ENCODE measurements around the gene YIF1B.

Gene YIF1B

DNA sequence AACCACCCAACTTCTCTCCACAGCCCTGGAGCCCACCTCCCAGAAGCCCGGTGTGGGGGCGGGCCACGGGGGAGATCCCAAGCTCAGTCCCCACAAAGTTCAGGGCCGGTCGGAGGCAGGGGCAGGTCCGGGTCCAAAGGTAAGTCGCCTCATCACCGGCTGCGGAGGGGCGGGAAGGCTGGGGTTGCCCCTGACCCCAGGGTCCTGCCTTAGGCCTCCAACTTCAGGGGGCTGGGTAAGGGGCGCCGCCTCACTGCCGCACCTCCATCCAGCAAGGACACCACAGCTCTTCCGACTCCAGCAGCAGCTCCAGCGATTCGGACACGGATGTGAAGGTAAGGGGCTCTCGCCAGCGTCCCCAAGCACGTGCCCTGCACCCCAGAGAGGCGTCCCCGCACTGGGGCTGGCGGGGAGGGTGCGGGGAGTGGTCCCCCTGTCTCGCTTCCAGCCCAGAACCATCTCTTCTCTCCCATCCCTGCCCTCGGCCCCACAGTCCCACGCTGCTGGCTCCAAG lies 11.3 kb downstream of the YIF1B start:
- no peak for DNase-seq (ENCODE audit: low read depth in 2 of 2)

DNA sequence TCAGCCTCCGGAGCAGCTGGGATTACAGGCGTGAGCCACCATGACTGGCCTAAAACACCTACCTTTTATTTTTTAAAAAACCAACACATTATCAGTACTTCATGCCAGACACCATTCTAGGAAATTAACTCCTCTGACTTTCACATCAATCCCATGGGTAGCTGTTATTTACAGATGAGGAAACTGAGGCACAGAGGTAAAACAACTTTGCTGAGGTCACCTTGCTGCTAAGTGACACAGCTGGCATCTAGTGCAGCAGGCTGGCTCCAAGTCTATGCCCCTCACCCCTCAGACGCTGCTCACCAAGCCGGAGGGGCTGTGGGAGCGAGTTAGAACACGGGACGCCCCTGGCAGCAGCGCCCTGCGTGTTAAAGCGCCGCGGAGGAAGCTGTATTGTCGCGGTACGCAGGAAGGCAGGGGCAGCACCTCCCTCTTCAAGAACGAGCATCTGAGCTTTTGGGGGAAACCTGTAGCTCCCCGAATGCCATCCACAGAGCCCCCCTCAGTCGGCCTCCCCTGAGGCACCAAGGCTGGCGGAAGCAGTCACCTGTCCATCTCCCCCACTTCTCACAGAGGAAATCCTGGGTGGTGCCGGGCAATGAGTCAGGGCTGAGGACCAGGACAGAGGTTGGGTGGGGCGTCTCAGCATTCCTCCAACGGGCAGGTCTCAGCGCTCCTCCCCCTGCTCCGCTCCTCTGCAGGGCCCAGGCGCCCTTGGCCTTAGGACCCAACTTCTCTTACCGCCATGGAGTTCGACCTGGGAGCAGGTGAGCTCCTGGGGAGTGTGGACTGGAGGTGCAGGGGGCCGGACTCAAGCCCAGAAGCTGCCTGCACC lies 12.0 kb downstream of the YIF1B start, which contains the start of gene C19orf33:
Gene C19orf33, plus strand, starts transcription at position 735 of the 835 bp plus-strand sequence. Its CDS starts 11 bp downstream, at position 746.
- DNase-seq (ENCODE audit: low read depth in 2 of 2), result no peak

DNA sequence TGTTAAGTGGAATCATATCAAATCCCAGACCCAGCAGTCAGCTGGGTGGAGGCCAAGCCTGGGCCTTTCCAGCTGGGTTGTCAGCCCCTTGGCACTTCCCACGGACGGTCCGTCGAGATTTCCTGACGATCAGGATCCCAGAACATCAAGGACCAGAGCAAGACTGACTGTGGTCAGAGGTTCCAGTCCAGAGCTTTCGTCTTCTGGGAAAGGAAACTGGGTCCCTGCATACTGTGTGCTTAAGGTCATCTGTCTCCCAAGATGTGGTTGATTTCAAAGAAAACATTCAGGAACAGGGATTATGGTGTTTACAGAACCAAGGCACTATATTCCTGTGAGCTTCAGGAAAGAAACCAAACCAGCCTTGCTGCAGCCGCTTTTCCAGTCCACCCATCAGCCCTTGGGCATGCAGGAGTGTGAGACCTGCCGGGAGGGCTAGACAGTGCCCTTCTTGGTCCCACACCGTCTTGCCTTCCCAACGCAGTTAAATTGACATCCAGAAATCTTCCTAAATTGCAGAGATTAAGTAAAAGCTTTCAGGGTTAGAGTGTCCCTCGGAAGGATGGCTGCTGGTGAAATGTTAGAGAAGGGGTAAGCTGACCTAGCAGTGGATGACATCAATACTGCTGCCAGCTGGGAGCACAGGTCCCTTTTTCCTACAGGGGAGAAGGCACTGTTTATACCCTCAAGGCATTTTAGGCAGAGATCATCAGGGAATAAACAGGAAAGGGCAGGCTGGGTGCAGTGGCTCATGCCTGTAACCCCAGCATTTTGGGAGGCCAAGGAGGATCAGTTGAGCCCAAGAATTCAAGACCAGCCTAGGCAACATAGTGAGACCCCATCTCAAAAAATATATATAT lies 16.7 kb downstream of the YIF1B start:
- DNase-seq (ENCODE audit: low read depth in 2 of 2), result no peak

DNA sequence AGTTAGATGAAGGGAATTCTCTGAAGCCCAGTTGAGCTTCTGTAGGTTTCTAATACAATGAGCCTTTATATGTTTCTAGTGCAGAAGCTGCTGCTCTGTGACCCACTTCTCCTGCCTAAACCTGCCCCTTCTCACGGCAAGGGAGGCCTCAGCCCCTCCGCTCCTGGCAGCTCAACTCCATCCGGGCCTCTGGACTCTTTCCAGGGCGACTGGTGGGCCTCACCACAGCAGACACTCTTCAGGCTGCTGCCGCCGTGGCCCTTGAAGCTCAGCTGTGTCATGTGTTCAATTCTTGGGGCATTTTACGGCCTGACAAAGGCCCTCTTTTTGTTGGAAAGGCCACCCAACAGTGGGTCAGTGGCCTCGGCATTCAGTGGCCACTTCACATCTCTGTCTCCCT lies 21.7 kb downstream of the YIF1B start:
- no peak for DNase-seq (ENCODE audit: low read depth in 2 of 2)

DNA sequence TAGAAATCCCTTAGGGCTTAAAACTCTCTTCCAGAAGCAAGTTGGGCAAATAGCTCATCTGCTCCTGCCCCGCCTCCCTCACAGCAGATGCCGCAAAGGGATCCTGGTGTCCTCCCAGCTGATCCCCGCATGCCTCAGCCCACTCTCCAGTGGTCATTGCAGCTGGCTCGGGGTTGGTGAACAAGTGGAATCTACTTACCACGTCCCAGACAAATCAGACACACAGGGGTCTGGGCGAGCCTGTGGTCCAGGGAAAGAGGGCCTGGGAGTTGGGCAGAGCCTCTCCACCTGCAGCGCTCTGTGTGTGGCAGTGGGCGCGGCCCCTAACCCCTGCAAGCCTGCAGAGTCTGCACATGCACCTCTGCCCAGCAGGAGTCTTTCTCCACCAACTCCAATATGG lies 22.5 kb downstream of the YIF1B start:
- no peak for DNase-seq (ENCODE audit: low read depth in 2 of 2)

DNA sequence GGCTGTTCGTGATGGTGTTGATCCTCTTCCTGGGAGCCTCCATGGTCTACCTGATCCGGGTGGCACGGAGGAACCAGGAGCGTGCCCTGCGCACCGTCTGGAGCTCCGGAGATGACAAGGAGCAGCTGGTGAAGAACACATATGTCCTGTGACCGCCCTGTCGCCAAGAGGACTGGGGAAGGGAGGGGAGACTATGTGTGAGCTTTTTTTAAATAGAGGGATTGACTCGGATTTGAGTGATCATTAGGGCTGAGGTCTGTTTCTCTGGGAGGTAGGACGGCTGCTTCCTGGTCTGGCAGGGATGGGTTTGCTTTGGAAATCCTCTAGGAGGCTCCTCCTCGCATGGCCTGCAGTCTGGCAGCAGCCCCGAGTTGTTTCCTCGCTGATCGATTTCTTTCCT lies 23.9 kb downstream of the YIF1B start:
- no peak for DNase-seq (ENCODE audit: low read depth in 2 of 2)

DNA sequence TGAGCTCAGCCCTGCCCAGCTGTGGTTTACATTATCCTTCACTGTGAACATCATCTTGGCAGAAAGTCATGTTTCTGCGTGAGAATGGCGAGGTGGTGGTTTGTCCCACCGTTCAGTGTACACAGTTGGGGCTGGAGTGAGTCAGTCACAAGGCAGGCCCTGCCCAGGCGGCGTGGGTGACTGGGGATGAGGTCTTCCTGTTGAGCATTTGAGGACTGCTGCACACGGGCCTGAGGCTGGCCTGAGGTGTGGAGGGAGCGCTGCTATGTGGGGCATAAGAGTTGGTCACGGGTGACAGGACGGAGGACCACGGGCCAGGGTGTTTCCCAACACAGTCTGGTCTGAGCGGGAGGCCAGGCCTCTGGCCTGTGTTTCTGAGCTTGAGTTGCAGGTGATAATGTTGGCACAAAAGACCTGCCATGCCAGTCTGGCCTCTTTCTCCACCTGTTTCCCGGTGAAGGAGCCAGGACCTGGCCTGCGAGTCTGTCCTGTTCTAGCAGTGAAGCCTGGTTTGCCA lies 25.1 kb downstream of the YIF1B start:
- DNase-seq (ENCODE audit: low read depth in 2 of 2), result no peak

DNA sequence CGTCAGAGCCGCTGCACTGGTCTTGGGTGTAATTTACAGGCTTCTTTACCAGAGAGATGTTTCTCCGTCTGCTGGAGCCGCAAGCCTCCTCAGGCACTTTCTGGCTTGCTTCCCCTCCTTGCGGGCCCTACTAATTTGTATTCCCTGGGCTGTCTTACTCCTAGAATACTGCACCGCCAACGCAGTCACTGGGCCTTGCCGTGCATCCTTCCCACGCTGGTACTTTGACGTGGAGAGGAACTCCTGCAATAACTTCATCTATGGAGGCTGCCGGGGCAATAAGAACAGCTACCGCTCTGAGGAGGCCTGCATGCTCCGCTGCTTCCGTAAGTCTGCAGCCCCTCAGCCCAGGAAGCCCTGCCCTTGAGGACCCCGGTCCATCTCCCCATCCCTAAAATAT lies 25.8 kb downstream of the YIF1B start:
- DNase-seq (ENCODE audit: low read depth in 2 of 2), result no peak

DNA sequence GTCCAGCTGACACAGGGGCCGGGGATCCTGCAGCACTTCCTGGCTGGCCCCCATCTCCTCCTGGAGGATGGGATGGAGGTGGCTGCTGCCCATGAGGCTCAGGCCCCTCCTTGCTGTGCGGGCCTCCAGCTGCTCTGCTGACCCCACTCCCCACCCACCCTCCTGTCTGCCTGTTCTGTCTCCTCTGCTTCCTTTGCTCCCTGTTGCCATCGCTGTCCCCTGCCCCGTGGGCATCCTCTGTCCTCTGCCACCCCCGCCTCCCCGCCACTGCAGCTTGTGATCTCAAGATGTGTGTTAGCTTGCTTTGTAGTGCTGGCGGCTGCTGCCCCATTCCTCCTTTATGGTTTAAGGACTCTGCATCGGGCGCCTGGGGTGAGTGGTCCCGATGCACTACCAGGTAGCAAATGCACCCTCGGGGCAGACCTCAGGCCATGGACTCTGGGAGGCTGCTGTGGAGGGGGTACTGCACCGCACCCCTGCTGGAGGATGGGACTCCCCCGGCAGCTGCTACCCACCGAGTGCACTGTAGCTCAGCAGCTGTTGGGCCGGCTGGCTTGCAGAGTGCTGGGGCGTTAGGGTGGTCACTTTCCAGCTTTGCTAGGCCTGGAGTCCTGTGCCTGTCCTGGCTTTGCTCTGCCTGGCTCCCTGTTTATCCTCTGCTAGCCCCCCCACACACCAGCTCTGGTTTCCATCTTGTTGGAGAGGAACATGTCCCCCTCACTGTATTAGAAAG lies 27.5 kb downstream of the YIF1B start:
- DNase-seq (ENCODE audit: low read depth in 2 of 2), result no peak

DNA sequence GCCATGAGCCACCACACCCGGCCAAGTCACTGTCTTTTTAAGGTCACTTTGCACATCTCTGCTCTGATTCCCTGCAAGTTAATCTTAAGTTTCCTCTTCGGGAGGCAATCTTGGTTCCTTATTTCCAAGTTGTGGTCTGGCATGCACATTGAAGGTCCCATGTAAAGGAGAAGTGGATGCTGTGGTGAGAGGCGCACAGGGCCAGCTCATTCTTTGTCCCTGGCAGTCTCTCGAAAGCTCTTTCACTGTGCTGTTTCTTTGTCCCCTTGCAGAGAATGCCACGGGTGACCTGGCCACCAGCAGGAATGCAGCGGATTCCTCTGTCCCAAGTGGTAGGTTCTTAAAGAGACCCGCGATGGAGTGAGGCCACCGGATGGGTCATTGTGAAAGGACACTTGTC lies 28.1 kb downstream of the YIF1B start:
- no peak for DNase-seq (ENCODE audit: low read depth in 2 of 2)

DNA sequence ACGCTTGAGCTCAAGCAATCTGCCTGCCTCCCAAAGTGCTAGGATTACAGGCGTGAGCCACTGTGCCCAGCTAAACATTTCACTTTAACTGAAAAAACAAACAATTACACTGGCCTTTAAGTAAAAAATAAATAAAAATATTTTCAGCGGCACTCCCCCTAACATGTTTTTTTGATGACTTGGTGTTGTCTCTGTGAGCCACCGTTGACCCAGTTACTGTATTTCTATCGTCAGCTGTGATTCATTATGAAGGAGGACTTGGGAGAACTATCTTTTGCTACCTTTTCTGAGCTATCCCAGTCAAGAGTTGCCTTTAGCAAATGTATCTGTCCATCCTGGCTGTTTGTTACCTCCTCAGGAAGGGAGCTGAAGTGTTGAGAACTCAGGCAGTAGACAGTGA lies 30.2 kb downstream of the YIF1B start:
- DNase-seq (ENCODE audit: low read depth in 2 of 2), result no peak

DNA sequence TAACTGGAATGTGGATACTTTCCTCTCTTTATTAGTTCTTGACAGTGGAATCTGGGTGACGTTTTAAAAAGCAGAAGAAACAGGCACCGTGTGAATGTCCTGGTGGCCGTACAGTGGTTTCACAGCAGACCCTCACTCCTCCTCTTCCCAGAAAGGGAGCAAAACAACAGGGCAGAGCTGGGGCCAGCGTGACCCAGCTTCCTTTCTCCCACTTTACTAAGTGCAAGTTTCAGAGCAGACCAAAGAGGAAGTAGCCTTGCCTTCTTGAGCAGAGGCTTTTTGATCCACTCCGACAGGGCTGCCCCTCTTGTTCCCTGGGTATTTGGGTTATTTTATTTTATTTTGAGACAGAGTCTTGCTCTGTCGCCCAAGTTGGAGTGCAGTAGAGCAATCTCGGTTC lies 31.3 kb downstream of the YIF1B start:
- no peak for DNase-seq (ENCODE audit: low read depth in 2 of 2)

DNA sequence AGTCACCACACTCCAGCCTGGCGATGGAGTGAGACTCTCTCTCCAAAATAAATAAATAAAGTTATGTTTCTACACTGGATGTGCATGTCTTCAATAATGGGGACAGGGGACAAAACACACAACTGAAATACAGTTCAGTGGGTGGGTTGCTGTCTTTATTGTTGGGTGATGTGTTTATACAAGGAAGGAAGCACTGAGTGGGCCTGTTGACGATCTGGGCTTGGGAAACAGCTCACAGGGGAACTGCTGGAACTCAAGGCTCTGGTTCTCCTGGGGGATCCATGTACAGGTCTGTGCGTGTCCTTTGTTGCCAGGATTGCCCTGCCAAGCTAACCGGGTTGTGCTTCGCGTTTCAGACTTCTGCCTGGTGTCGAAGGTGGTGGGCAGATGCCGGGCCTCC lies 32.5 kb downstream of the YIF1B start:
- no peak for DNase-seq (ENCODE audit: low read depth in 2 of 2)

DNA sequence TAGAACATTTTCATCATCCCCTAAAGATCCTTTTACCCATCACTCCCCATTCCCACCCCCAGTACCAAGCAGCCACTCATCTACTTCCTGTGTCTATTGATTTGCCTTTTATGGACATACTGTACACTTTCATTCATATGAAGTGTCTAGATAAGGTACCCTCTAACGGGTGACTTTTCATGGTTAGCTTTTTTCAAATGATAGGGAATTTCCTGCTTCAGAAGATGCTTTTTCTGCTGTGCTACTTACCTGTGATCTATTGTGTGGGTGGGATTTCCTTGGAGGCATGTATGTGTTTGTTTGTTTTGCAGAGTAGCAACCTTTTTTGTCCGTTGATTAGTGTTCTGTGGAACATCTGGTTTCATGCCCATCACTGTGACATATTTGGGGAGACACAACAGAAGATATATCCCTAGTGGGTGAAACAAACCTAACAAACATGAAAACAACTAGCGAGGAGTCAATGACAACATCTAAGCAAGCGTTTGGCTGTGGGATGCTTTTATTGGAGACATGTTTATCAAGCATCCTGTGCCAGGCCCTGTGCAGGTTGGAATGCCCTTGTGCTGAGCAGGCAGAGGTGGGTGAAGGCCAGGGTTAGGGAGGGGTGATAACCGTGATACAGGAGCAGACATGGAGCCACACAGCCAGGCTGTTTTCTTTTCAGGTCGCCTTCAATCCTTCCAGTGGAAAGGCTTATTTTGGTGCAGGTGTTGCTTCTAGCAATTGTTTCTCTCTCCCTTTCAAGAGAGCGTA lies 33.8 kb downstream of the YIF1B start:
- DNase-seq (ENCODE audit: low read depth in 2 of 2), result no peak

DNA sequence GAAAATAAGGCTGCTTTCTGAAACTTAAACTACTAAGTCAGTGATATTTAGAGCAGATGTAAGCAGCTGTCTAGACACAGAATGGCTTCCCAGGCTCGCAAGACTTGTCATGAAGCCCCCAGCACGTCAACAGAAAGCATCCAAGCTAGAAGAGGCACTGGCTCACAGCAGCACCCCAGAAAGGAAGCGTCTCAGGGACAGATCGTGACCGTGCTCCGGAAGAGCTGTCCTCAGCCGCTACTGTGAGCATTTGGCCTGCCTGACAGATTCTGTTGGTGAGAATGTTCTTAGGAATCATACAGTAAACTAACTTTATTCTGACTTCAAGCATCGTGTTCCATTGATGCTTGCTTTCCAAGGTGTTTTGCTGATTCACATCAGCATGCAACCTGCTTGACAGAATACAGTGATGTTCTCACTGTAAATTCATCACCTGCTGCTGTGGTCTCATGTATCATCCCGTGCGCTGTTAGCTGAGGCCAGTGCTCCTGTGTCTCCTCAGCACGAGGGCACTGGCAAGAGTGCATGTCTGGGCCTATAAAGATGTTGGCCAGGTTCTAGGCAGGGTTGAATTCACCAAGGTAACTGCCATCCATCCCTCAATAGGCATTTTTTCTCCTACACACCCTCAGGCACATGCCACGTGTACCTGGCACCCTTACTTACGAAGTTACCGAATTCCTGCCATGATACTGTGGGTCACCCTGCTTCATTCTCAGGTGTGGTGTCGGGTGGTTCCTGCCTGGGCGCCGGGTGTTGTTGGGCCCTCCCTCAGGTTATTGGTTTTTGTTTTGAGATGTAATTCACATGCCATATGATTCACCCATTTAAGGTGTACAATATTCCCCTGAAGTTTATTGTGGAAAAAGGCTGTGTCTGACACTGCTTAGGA lies 35.5 kb downstream of the YIF1B start:
- DNase-seq (ENCODE audit: low read depth in 2 of 2), result no peak

DNA sequence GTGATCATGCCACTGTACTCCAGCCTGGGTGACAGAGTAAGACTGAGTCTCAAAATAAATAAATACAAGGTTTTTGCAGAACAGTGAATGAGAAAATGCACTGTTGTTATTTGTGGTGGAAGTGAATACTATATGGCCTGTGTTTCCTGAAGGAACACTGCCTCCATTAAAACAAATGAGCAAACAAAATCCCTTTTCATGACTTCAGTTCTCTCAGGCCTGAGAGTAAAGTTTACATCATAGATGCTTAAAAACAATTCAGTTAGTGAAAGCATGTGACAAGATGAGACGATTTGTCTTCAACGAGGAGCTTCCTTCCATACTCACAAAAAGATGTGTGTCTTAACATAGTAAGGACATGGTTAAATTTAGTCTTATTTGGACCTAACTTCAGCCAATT lies 37.0 kb downstream of the YIF1B start:
- no peak for DNase-seq (ENCODE audit: low read depth in 2 of 2)

DNA sequence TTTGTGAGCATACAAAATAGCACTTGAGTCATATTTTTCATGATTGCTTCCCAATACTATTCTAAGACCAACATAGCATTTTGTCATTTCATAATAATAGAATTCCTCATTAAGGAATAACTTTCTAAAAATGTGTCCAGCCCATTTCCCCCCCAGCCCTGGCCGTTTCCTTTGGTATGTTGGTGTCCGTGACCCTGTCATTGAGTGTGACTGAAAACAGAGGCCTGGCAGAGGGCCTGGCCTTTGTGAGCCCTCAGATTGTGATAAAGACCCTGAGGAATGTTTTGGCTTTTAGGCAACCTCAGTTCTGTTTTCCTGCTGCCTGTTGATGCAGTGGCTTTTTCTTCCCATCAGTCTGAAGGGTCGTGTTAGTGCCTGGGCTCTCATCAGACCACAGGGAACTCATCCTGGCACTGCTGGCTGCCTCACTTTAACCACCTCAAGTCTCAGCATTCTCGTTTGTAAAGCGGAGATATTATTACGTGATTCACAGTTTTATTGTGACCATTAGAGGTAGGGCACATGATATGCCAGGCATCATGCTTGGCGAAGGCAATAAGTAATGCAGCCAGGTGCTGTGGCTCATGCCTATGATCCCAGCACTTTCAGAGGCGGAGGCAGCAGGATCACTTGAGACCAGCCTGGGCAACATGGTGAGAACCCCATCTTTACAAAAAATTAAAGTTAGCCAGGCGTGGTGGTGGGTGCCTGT lies 37.6 kb downstream of the YIF1B start:
- DNase-seq (ENCODE audit: low read depth in 2 of 2), result no peak

DNA sequence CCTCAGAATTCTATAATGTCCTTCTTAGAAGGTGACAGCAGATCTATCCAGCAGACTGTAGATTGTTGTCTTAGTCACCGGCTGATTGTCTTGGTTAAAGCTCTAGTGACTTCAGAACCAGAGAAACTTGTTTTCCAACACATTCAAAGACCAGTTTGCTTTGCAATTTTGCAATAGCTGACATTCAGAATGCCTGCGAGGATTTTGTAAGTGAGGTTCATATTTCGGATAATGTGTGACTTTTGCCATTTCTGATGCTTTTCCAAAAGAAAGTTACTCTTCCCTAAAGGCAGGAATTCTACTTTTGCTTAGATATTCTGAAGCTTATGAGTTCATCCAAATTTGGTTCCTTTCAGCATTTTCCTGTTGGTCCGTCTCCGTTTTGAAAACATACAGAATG lies 38.2 kb downstream of the YIF1B start:
- no peak for DNase-seq (ENCODE audit: low read depth in 2 of 2)

DNA sequence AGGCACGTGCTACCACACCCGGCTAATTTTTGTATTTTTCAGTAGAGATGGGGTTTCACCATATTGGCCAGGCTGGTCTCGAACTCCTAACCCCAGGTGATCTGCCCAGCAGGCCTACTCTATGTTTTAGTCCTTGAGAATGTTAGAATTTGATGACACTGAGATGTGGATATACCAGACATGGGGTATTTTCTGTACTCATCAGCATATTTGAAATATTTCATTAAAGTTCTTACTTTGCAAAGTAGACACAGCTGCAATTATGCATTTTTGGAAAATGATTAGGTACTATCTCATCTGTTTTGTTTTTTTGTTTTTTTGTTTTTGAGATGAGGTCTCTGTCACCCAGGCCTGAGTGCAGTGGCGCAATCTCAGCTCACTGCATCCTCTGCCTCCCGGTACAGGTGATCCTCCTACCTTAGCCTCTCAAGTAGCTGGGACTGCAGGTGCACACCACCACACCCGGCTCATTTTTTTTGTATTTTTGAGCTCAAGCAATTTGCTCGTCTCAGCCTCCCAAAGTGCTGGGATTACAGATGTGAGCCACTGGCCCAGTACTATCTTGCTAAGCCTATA lies 38.7 kb downstream of the YIF1B start:
- no peak for DNase-seq (ENCODE audit: low read depth in 2 of 2)
